22Rv1 (cell line): ENCODE measurements around the gene CARD11.

Experiments
- ZFX ChIP-seq: fragments of 450-650 bp; IDR thresholded peaks from 2 replicates; pipeline ENCODE4 v1.6.1; 2017; ENCODE audit warnings: antibody characterized with exemption, borderline replicate concordance
- TF ChIP-seq, protein P1 (sequence below): fragments of 450-650 bp; IDR thresholded peaks from 2 replicates; pipeline ENCODE4 v1.5.1; 2017; ENCODE audit warnings: mild to moderate bottlenecking

DNA sequence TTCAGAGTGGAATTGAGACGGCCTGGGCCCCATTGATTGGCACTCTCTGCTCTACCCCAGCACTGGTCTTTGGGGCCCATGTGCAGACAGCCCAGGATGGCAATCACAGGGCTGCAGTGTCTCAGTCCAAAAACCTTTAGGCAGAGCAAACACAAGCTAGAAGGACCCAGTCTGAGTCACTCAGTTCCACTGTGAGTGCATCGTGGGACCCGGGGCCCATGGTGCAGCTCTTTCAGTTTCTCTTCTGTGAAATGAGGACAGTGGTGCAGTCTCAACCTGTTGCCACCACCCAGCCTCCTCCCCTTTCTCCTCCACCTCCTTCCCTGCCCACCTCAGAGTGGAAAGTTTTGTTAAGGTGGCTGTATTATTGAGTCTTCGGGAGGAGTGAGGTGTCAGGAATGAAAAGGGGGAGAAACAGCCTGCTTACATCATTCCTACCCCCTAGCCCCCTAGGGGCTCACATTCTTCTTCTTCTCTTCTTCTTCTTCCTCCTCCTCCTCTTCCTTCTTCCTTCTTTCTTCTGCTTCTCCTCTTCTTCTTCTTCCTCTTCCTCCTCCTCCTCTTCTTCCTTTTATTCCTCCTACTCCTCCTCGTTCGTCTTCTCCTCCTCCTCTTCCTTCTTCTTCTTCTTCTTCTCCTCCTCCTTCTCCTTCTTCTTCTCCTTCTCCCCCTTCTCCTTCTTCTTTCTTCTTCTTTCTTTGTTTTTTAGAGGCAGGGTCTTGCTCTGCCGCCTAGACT, 19.5 kb upstream of the CARD11 start:
- TF ChIP-seq, protein P1, sequence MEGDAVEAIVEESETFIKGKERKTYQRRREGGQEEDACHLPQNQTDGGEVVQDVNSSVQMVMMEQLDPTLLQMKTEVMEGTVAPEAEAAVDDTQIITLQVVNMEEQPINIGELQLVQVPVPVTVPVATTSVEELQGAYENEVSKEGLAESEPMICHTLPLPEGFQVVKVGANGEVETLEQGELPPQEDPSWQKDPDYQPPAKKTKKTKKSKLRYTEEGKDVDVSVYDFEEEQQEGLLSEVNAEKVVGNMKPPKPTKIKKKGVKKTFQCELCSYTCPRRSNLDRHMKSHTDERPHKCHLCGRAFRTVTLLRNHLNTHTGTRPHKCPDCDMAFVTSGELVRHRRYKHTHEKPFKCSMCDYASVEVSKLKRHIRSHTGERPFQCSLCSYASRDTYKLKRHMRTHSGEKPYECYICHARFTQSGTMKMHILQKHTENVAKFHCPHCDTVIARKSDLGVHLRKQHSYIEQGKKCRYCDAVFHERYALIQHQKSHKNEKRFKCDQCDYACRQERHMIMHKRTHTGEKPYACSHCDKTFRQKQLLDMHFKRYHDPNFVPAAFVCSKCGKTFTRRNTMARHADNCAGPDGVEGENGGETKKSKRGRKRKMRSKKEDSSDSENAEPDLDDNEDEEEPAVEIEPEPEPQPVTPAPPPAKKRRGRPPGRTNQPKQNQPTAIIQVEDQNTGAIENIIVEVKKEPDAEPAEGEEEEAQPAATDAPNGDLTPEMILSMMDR, result no peak
- TF ChIP-seq ZFX, result no peak
